Muscle of back (tissue), 11 donors: ENCODE results near the gene OBSL1. TPM values are rescaled to one million over a fixed set of nuclear protein-coding genes. Genes with fewer than 3 reads are reported as not detected.
A peak's percentile ranks its signal among the peaks of the same experiment; 100 is the strongest.

Experiments
- DNase-seq, 3 donors: peaks; one replicate each; pipeline versions ENCODE4 v3.0.0 to v3.0.0-alpha.2; 2013
- polyA plus RNA-seq, 10 donors: library from polyadenylated mRNA; unstranded; fragments of 120-200 nt; gene quantifications; one replicate each; pipeline ENCODE4 v1.2.1, GENCODE V29; 2013; ENCODE audit not compliant: insufficient read length in 10 of 10

OBSL1 gene
- polyA plus RNA-seq, 10 donors, result 94.0 to 139 (median 117) TPM

- DNase-seq, result peak; percentile 96 to 99 (median 97)
These were observed 26.4 kb upstream of the OBSL1 start, which contains the start of gene STK11IP for GRCh38 chr2:219597552-219598307. Gene STK11IP (plus strand): TSS chr2:219597857. CDS start chr2:219598120, 263 bp downstream.

GRCh38 chr2:219596954-219597551, 25.7 kb upstream of the OBSL1 start:
- DNase-seq, result peak in 1 of 3 donors; percentile 31

- peak; percentile 47 to 92 (median 79) for DNase-seq
These were observed 23.9 kb upstream of the OBSL1 start for GRCh38 chr2:219595256-219595655.

GRCh38 chr2:219593154-219593553, 21.8 kb upstream of the OBSL1 start:
- DNase-seq, result no peak

GRCh38 chr2:219592736-219593135, 21.4 kb upstream of the OBSL1 start:
- peak in 1 of 3 donors; percentile 49 for DNase-seq

GRCh38 chr2:219591091-219591490, 19.8 kb upstream of the OBSL1 start:
- no peak for DNase-seq

- DNase-seq, result no peak
These were observed 10.0 kb upstream of the OBSL1 start for GRCh38 chr2:219581346-219581745.

- no peak for DNase-seq
These were observed 7.7 kb upstream of the OBSL1 start for GRCh38 chr2:219578811-219579613.

- DNase-seq, result peak in 1 of 3 donors; percentile 59
These were observed 5.4 kb upstream of the OBSL1 start for GRCh38 chr2:219576505-219577388.

- DNase-seq, result no peak
These were observed 4.5 kb upstream of the OBSL1 start for GRCh38 chr2:219575566-219576504.

GRCh38 chr2:219574484-219575311, 3.4 kb upstream of the OBSL1 start:
- no peak for DNase-seq

GRCh38 chr2:219573166-219573565, 1.8 kb upstream of the OBSL1 start:
- DNase-seq, result no peak

GRCh38 chr2:219572237-219573001, 1.1 kb upstream of the OBSL1 start, which contains the start of gene INHA:
Gene INHA (plus strand): TSS chr2:219572310. CDS start chr2:219572375, 65 bp downstream.
- no peak for DNase-seq

GRCh38 chr2:219570924-219571310, 422 bp downstream of the OBSL1 start:
- DNase-seq, result peak in 2 of 3 donors; percentile 38 to 82

GRCh38 chr2:219570194-219570923, 980 bp downstream of the OBSL1 start:
- DNase-seq, result peak in 2 of 3 donors; percentile 36 to 76

GRCh38 chr2:219569635-219570034, 1.7 kb downstream of the OBSL1 start:
- no peak for DNase-seq

- no peak for DNase-seq
These were observed 2.3 kb downstream of the OBSL1 start for GRCh38 chr2:219569041-219569440.
